ENCODE results near the gene HSBP1L1.

HSBP1L1 gene

GRCh38 chr18:79960921-79961526 lies 3.4 kb upstream of the HSBP1L1 start:
- Mint-ChIP-seq H3K27me3 (no peaks in the 10 kb centered on the region), H3K27ac (no peak overlapping the region), H3K4me3 (no peak overlapping the region), H3K4me1 (peaks cover 41% of the 10 kb centered on the region), H3K9me3 (no peaks in the 10 kb centered on the region)
- no peak for DNase-seq
- no peak for ATAC-seq

GRCh38 chr18:79961527-79962291 lies 2.7 kb upstream of the HSBP1L1 start:
- ATAC-seq (no peak), DNase-seq (no peak)
- Mint-ChIP-seq H3K9me3 (no peaks in the 10 kb centered on the region), H3K4me1 (peaks cover 41% of the 10 kb centered on the region), H3K4me3 (no peak overlapping the region), H3K27ac (no peak overlapping the region), H3K27me3 (no peaks in the 10 kb centered on the region)

GRCh38 chr18:79962311-79962710 lies 2.1 kb upstream of the HSBP1L1 start:
- Mint-ChIP-seq H3K27ac (no peak overlapping the region), H3K9me3 (no peaks in the 10 kb centered on the region), H3K27me3 (no peaks in the 10 kb centered on the region), H3K4me1 (peaks cover 45% of the 10 kb centered on the region), H3K4me3 (no peak overlapping the region)
- ATAC-seq (no peak), DNase-seq (no peak)

GRCh38 chr18:79962835-79963657 lies 1.4 kb upstream of the HSBP1L1 start:
- peaks cover 47% of the 10 kb centered on the region for H3K4me1 Mint-ChIP-seq
- H3K9me3 Mint-ChIP-seq, result no peaks in the 10 kb centered on the region
- no peaks in the 10 kb centered on the region for H3K27me3 Mint-ChIP-seq
- no peak overlapping the region for H3K27ac Mint-ChIP-seq
- DNase-seq (peak; percentile 27 to 72), ATAC-seq (peak; percentile 83)
- H3K4me3 Mint-ChIP-seq, result peak overlapping the region; percentile 65 to 87

GRCh38 chr18:79963658-79964329 lies 649 bp upstream of the HSBP1L1 start:
- H3K4me1 Mint-ChIP-seq, result peaks cover 47% of the 10 kb centered on the region
- ATAC-seq (peak; percentile 1), DNase-seq (no peak)
- H3K9me3 Mint-ChIP-seq, result no peaks in the 10 kb centered on the region
- H3K27ac Mint-ChIP-seq, result no peak overlapping the region
- H3K27me3 Mint-ChIP-seq, result no peaks in the 10 kb centered on the region
- peak overlapping the region; percentile 63 to 87 for H3K4me3 Mint-ChIP-seq

GRCh38 chr18:79965119-79965902 lies 868 bp downstream of the HSBP1L1 start:
- H3K4me3 Mint-ChIP-seq, result peak overlapping the region; percentile 71 to 87
- no peaks in the 10 kb centered on the region for H3K9me3 Mint-ChIP-seq
- H3K4me1 Mint-ChIP-seq, result peaks cover 44% of the 10 kb centered on the region
- ATAC-seq (peak; percentile 27), DNase-seq (no peak)
- H3K27ac Mint-ChIP-seq, result peak overlapping the region; percentile 79 to 96
- H3K27me3 Mint-ChIP-seq, result no peaks in the 10 kb centered on the region

- no peaks in the 10 kb centered on the region for H3K27me3 Mint-ChIP-seq
- peak overlapping the region in 1 of 2 donors; percentile 7 for H3K27ac Mint-ChIP-seq
- H3K9me3 Mint-ChIP-seq, result no peaks in the 10 kb centered on the region
- H3K4me1 Mint-ChIP-seq, result peaks cover 14% of the 10 kb centered on the region
- no peak overlapping the region for H3K4me3 Mint-ChIP-seq
- ATAC-seq (no peak), DNase-seq (no peak)
These were observed 6.1 kb downstream of the HSBP1L1 start for GRCh38 chr18:79970419-79971133.

- Mint-ChIP-seq H3K27me3 (no peaks in the 10 kb centered on the region), H3K4me3 (no peak overlapping the region), H3K9me3 (no peaks in the 10 kb centered on the region), H3K27ac (peak overlapping the region; percentile 14 to 45), H3K4me1 (peaks cover 12% of the 10 kb centered on the region)
- no peak for ATAC-seq
- no peak for DNase-seq
These were observed 6.9 kb downstream of the HSBP1L1 start for GRCh38 chr18:79971211-79971952.

- ATAC-seq, result no peak
- H3K9me3 Mint-ChIP-seq, result no peaks in the 10 kb centered on the region
- H3K27me3 Mint-ChIP-seq, result no peaks in the 10 kb centered on the region
- peaks cover 12% of the 10 kb centered on the region for H3K4me1 Mint-ChIP-seq
- H3K27ac Mint-ChIP-seq, result peak overlapping the region; percentile 14 to 45
- no peak overlapping the region for H3K4me3 Mint-ChIP-seq
- DNase-seq, result no peak
These were observed 7.5 kb downstream of the HSBP1L1 start for GRCh38 chr18:79971986-79972385.

GRCh38 chr18:79972720-79973119 lies 8.3 kb downstream of the HSBP1L1 start:
- H3K9me3 Mint-ChIP-seq, result no peaks in the 10 kb centered on the region
- H3K4me1 Mint-ChIP-seq, result peaks cover 7% of the 10 kb centered on the region
- ATAC-seq, result no peak
- no peaks in the 10 kb centered on the region for H3K27me3 Mint-ChIP-seq
- peak overlapping the region in 1 of 2 donors; percentile 71 for H3K27ac Mint-ChIP-seq
- DNase-seq, result no peak
- no peak overlapping the region for H3K4me3 Mint-ChIP-seq

- DNase-seq (no peak), ATAC-seq (no peak)
- H3K27ac Mint-ChIP-seq, result no peak overlapping the region
- H3K4me1 Mint-ChIP-seq, result peaks cover 13% of the 10 kb centered on the region
- no peak overlapping the region for H3K4me3 Mint-ChIP-seq
- no peaks in the 10 kb centered on the region for H3K27me3 Mint-ChIP-seq
- H3K9me3 Mint-ChIP-seq, result no peaks in the 10 kb centered on the region
These were observed 9.1 kb downstream of the HSBP1L1 start for GRCh38 chr18:79973517-79973916.

GRCh38 chr18:79974025-79974654 lies 9.7 kb downstream of the HSBP1L1 start:
- Mint-ChIP-seq H3K9me3 (no peaks in the 10 kb centered on the region), H3K4me3 (no peak overlapping the region), H3K27me3 (no peaks in the 10 kb centered on the region), H3K4me1 (peaks cover 15% of the 10 kb centered on the region), H3K27ac (no peak overlapping the region)
- DNase-seq (no peak), ATAC-seq (no peak)

GRCh38 chr18:79975043-79975442 lies 10.6 kb downstream of the HSBP1L1 start:
- ATAC-seq (no peak), DNase-seq (no peak)
- Mint-ChIP-seq H3K27me3 (no peaks in the 10 kb centered on the region), H3K9me3 (no peaks in the 10 kb centered on the region), H3K4me1 (peaks cover 24% of the 10 kb centered on the region), H3K27ac (no peak overlapping the region), H3K4me3 (no peak overlapping the region)
